ENCODE results near the gene MAP4.

The MAP4 gene

DNA sequence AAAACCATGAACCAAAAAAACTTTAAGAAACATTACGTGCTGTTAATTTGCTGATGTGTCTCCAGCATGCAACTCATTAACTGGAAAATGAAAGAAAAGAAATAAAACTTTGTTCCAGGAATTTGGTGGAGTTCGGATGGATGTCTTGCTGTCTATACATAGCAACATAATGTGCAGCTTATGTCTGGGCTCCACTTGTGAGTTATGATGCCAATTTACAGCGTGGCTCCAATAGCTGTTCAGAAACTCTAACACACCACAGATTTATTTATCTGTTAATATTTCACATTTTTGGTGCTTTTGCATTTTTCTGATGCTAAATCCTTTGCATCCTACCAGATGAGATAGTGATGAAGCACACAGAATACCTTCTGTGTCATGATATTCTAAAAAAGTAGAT, 45.1 kb downstream of the MAP4 start:
- no peak overlapping the region for H3K27ac ChIP-seq (ENCODE audit: insufficient read depth, low read depth, low read length, poor library complexity, severe bottlenecking)
- H3K4me1 ChIP-seq (ENCODE audit: control insufficient read depth, insufficient read depth, low read length): no peaks in the 10 kb centered on the region
- H3K27me3 ChIP-seq (ENCODE audit: control insufficient read depth, insufficient read depth, low read length, poor library complexity, severe bottlenecking): no peaks in the 10 kb centered on the region
- WGBS, 2 experiments: 84 to 99% methylated on average over 3 of the region's 3 CpGs
- H3K4me3 ChIP-seq (ENCODE audit: insufficient read depth, low read depth, low read length): no peak overlapping the region
- H3K36me3 ChIP-seq (ENCODE audit: control insufficient read depth, insufficient read depth, low read length): no peaks in the 10 kb centered on the region
- no peaks in the 10 kb centered on the region for H3K9me3 ChIP-seq (ENCODE audit: control insufficient read depth, low read length)

- H3K36me3 ChIP-seq (ENCODE audit: control insufficient read depth, insufficient read depth, low read length): no peaks in the 10 kb centered on the region
- no peaks in the 10 kb centered on the region for H3K9me3 ChIP-seq (ENCODE audit: control insufficient read depth, low read length)
- H3K27me3 ChIP-seq (ENCODE audit: control insufficient read depth, insufficient read depth, low read length, poor library complexity, severe bottlenecking): no peaks in the 10 kb centered on the region
- H3K27ac ChIP-seq (ENCODE audit: insufficient read depth, low read depth, low read length, poor library complexity, severe bottlenecking): no peak overlapping the region
- no peak overlapping the region for H3K4me3 ChIP-seq (ENCODE audit: insufficient read depth, low read depth, low read length)
- WGBS, 2 experiments: 88 to 100% methylated on average over 2 to 3 of the region's 4 CpGs
- no peaks in the 10 kb centered on the region for H3K4me1 ChIP-seq (ENCODE audit: control insufficient read depth, insufficient read depth, low read length)
These were observed 51.5 kb downstream of the MAP4 start for GRCh38 chr3:47964740-47965139.

DNA sequence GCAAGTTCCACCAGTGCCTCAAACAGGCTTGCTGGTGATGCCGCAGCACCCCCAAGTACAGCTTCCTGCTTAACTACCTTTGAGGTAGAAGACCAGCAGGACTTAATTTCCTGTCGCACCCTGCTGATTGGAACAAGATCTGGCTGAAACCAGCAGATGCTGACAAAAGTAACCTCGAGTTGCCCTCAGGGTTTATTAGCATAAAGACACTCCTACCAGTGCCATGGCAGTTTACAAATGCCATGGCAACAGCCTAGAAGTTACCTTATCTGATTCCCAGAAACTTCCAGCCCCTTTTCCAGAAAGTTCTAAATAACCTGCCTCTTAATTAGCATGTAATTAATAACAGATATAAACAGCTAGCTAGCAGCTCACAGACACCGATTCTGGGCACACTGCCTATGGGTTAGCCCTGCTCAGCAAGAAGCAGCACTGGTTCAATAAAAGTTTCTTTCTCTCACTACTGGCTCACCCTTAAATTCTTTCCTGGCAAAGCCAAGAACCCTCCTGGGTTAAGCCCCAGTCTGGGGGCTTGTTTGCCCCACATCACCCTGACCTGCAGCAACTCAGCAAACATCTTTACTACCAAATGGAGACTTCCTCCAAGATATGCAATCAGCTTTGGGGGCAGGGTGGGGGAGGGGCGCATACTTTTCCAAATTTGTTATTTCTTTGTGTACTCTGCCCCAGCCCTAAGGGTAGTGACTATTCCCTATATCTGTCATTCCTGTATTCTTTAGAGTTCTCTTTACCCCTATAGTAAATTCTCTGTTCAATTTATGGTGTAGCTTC, 54.2 kb downstream of the MAP4 start:
- Histone ChIP-seq H3K4me1 (ENCODE audit: control insufficient read depth, insufficient read depth, low read length) (no peaks in the 10 kb centered on the region), H3K4me3 (ENCODE audit: insufficient read depth, low read depth, low read length) (no peak overlapping the region), H3K27ac (ENCODE audit: insufficient read depth, low read depth, low read length, poor library complexity, severe bottlenecking) (no peak overlapping the region), H3K27me3 (ENCODE audit: control insufficient read depth, insufficient read depth, low read length, poor library complexity, severe bottlenecking) (no peaks in the 10 kb centered on the region), H3K9me3 (ENCODE audit: control insufficient read depth, low read length) (no peaks in the 10 kb centered on the region), H3K36me3 (ENCODE audit: control insufficient read depth, insufficient read depth, low read length) (no peaks in the 10 kb centered on the region)
- 78 to 85% methylated on average over 4 to 5 of the region's 5 CpGs for WGBS, 2 experiments

DNA sequence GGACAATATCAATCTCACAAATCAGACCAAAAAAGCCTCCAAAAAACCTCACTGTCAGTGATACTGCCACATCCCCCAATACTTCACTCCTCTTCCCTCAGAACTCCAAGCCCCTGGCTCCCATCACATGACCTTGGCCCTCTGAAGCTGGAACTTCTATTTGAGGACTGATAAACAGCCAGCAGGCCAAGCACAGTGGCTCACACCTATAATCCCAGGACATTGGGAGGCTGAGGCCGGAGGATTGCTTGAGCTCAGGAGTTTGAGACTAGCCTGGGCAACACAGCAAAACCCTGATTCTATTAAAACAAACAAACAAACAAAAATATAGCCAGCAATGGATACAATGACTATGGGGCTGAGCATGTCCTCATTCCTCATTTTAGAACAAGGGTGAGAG, 55.2 kb downstream of the MAP4 start:
- Histone ChIP-seq H3K27ac (ENCODE audit: insufficient read depth, low read depth, low read length, poor library complexity, severe bottlenecking) (no peak overlapping the region), H3K27me3 (ENCODE audit: control insufficient read depth, insufficient read depth, low read length, poor library complexity, severe bottlenecking) (no peaks in the 10 kb centered on the region), H3K4me3 (ENCODE audit: insufficient read depth, low read depth, low read length) (no peak overlapping the region), H3K9me3 (ENCODE audit: control insufficient read depth, low read length) (no peaks in the 10 kb centered on the region), H3K4me1 (ENCODE audit: control insufficient read depth, insufficient read depth, low read length) (no peaks in the 10 kb centered on the region), H3K36me3 (ENCODE audit: control insufficient read depth, insufficient read depth, low read length) (no peaks in the 10 kb centered on the region)
- WGBS, 2 experiments: 95 to 97% methylated on average over 1 of the region's 1 CpG

GRCh38 chr3:47956521-47956920, 59.7 kb downstream of the MAP4 start:
- no peak overlapping the region for H3K4me3 ChIP-seq (ENCODE audit: insufficient read depth, low read depth, low read length)
- no peak overlapping the region for H3K27ac ChIP-seq (ENCODE audit: insufficient read depth, low read depth, low read length, poor library complexity, severe bottlenecking)
- no peaks in the 10 kb centered on the region for H3K27me3 ChIP-seq (ENCODE audit: control insufficient read depth, insufficient read depth, low read length, poor library complexity, severe bottlenecking)
- no peaks in the 10 kb centered on the region for H3K9me3 ChIP-seq (ENCODE audit: control insufficient read depth, low read length)
- 87 to 100% methylated on average over 1 of the region's 1 CpG for WGBS, 2 experiments
- no peaks in the 10 kb centered on the region for H3K36me3 ChIP-seq (ENCODE audit: control insufficient read depth, insufficient read depth, low read length)
- H3K4me1 ChIP-seq (ENCODE audit: control insufficient read depth, insufficient read depth, low read length): no peaks in the 10 kb centered on the region

DNA sequence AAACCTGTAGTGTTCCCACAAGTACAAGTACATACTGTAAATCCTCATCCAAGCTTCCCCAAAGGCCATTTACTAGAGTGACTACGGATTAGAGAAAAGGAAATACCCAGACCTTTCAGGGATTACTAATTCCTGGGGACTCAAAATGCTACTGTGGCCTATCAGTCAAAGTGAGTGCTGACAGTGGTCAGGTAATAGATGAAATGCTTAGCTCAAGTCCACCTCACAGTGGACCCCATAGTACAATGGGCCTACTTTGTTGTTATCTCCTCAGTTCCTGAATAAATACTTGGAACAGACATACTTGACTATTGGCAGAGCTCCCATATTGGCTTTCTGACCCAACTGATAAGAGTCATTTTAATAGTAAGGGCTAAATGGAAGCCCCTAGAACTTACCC, 61.6 kb downstream of the MAP4 start:
- H3K27ac ChIP-seq (ENCODE audit: insufficient read depth, low read depth, low read length, poor library complexity, severe bottlenecking): no peak overlapping the region
- 90 to 100% methylated on average over 1 of the region's 1 CpG for WGBS, 2 experiments
- no peaks in the 10 kb centered on the region for H3K9me3 ChIP-seq (ENCODE audit: control insufficient read depth, low read length)
- no peaks in the 10 kb centered on the region for H3K27me3 ChIP-seq (ENCODE audit: control insufficient read depth, insufficient read depth, low read length, poor library complexity, severe bottlenecking)
- H3K36me3 ChIP-seq (ENCODE audit: control insufficient read depth, insufficient read depth, low read length): no peaks in the 10 kb centered on the region
- no peaks in the 10 kb centered on the region for H3K4me1 ChIP-seq (ENCODE audit: control insufficient read depth, insufficient read depth, low read length)
- H3K4me3 ChIP-seq (ENCODE audit: insufficient read depth, low read depth, low read length): no peak overlapping the region

- H3K4me3 ChIP-seq (ENCODE audit: insufficient read depth, low read depth, low read length): no peak overlapping the region
- no peaks in the 10 kb centered on the region for H3K4me1 ChIP-seq (ENCODE audit: control insufficient read depth, insufficient read depth, low read length)
- WGBS, 2 experiments: 92 to 96% methylated on average over 5 of the region's 5 CpGs
- H3K36me3 ChIP-seq (ENCODE audit: control insufficient read depth, insufficient read depth, low read length): no peaks in the 10 kb centered on the region
- no peak overlapping the region for H3K27ac ChIP-seq (ENCODE audit: insufficient read depth, low read depth, low read length, poor library complexity, severe bottlenecking)
- no peaks in the 10 kb centered on the region for H3K27me3 ChIP-seq (ENCODE audit: control insufficient read depth, insufficient read depth, low read length, poor library complexity, severe bottlenecking)
- H3K9me3 ChIP-seq (ENCODE audit: control insufficient read depth, low read length): no peaks in the 10 kb centered on the region
These were observed 65.6 kb downstream of the MAP4 start for GRCh38 chr3:47950453-47951169.

DNA sequence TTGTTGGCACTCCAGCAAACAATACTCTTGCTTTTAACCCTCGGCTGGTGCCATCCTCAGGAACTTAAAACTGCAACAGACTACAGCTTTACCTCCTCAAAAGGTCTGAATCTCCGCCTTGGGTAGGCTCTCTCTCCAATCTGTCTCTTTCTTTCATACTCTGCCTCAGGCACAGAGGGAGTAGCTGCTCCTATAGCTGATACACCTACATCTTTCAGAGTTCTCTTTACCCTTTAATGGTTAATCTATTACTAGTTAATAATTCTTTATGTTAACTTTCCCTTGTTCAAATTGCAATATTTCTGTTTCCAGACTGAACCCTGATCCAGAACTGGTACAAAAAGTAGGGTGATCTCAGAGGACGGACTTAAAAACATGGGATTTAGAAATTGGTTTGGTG, 66.2 kb downstream of the MAP4 start:
- Histone ChIP-seq H3K27ac (ENCODE audit: insufficient read depth, low read depth, low read length, poor library complexity, severe bottlenecking) (no peak overlapping the region), H3K4me1 (ENCODE audit: control insufficient read depth, insufficient read depth, low read length) (no peaks in the 10 kb centered on the region), H3K36me3 (ENCODE audit: control insufficient read depth, insufficient read depth, low read length) (no peaks in the 10 kb centered on the region), H3K9me3 (ENCODE audit: control insufficient read depth, low read length) (no peaks in the 10 kb centered on the region), H3K27me3 (ENCODE audit: control insufficient read depth, insufficient read depth, low read length, poor library complexity, severe bottlenecking) (no peaks in the 10 kb centered on the region), H3K4me3 (ENCODE audit: insufficient read depth, low read depth, low read length) (no peak overlapping the region)
- WGBS, 2 experiments: 93 to 97% methylated on average over 3 of the region's 3 CpGs

GRCh38 chr3:47940232-47940631, 76.0 kb downstream of the MAP4 start:
- 96 to 97% methylated on average over 1 of the region's 1 CpG for WGBS, 2 experiments
- H3K27me3 ChIP-seq (ENCODE audit: control insufficient read depth, insufficient read depth, low read length, poor library complexity, severe bottlenecking): no peaks in the 10 kb centered on the region
- no peaks in the 10 kb centered on the region for H3K4me1 ChIP-seq (ENCODE audit: control insufficient read depth, insufficient read depth, low read length)
- H3K36me3 ChIP-seq (ENCODE audit: control insufficient read depth, insufficient read depth, low read length): no peaks in the 10 kb centered on the region
- no peak overlapping the region for H3K27ac ChIP-seq (ENCODE audit: insufficient read depth, low read depth, low read length, poor library complexity, severe bottlenecking)
- no peak overlapping the region for H3K4me3 ChIP-seq (ENCODE audit: insufficient read depth, low read depth, low read length)
- no peaks in the 10 kb centered on the region for H3K9me3 ChIP-seq (ENCODE audit: control insufficient read depth, low read length)

DNA sequence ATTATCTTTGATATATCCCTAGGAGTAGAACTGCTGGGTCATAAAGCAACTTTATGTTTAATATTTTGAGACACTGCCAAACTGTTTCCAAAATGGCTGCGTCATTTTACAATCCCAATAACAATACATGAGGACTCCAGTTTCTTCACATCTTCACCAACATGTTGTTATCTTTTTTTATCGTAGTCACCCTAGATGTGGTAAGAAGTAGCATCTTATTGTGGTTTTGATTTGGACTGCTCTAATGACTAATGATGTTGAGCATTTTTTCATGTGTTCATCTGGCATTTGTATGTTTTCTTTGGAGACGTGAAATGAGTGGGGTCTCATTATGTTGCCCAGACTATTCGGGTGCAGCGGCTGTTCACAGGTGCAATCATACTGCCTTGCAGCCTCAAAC, 83.8 kb downstream of the MAP4 start:
- Histone ChIP-seq H3K9me3 (ENCODE audit: control insufficient read depth, low read length) (no peaks in the 10 kb centered on the region), H3K27ac (ENCODE audit: insufficient read depth, low read depth, low read length, poor library complexity, severe bottlenecking) (no peak overlapping the region), H3K27me3 (ENCODE audit: control insufficient read depth, insufficient read depth, low read length, poor library complexity, severe bottlenecking) (no peaks in the 10 kb centered on the region), H3K4me3 (ENCODE audit: insufficient read depth, low read depth, low read length) (no peak overlapping the region), H3K4me1 (ENCODE audit: control insufficient read depth, insufficient read depth, low read length) (no peaks in the 10 kb centered on the region), H3K36me3 (ENCODE audit: control insufficient read depth, insufficient read depth, low read length) (peaks cover 4% of the 10 kb centered on the region)
- 95% methylated on average over 5 of the region's 5 CpGs for WGBS, 2 experiments

Measured in ectodermal cell (in vitro differentiated cells).